ENCODE measurements around the gene HSPA12A.
"Not testable (repeated sequence)": the region's sequence is repeated elsewhere in the genome, so short reads cannot be mapped to it uniquely, and the experiment has no call there.

Gene HSPA12A

DNA sequence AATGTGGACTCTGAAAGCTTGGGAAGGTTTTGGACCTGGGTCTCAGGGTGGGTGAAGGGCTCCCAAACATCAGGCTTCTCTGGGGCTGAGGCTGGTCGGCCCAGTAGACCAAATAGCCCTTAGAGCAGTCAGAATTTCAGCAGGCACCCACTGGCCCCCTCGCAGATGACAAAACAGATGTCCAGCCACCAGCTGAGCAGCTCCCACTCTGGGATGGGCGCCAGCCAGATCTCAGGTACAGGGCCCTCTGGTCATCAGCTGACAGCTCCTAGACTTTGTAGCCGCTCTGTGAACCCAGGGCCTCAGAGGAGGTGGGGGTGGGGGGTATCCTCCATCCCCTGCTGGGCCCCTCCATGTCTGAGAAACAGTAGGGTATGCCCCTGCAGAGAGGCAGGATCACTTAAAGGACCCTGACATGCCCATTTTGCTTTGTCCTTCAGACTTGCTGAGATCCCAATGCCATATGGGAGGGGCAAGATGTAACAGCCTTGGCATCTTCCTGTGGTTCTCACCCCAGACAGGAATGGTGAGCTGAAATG is 26.5 kb downstream of the HSPA12A start:
- no peak for DNase-seq (ENCODE audit: low spot score)

DNA sequence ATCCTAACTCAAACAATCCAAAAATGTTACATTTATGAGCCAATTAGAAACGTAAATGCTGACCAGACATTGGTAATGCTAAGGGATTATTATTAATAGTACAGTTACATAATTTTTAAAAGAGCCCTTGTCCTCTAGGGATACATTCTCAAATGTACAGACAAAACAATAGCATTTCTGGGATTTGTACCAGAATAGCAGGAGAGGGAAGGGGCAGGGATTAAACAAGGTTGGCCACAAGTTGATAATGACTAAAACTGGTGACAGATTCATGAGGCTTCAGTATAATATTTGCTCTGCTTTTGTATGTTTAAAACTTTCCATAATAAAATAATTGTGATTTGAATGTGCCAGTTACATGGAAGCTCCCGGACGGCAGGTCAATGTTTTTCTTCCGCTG is 27.0 kb downstream of the HSPA12A start:
- DNase-seq (ENCODE audit: low spot score): no peak

DNA sequence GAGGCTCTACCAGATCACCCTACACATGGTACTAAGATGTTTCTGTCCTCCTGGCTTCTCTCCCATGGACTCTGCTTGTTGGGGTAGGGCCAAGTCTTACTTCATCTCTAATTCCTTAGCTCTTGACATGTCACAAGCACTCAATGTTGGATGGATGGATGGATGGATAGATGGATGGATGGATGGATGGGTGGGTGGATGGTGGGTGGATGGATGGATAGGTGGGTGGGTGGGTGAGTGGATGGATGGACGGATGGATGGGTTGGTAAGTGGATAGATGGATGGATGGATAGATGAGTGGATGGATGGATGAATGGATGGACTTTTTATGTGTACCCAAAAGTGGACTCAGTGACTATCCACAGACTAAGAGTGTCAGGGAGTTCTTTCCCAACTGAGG is 28.5 kb downstream of the HSPA12A start:
- no peak for DNase-seq (ENCODE audit: low spot score)

DNA sequence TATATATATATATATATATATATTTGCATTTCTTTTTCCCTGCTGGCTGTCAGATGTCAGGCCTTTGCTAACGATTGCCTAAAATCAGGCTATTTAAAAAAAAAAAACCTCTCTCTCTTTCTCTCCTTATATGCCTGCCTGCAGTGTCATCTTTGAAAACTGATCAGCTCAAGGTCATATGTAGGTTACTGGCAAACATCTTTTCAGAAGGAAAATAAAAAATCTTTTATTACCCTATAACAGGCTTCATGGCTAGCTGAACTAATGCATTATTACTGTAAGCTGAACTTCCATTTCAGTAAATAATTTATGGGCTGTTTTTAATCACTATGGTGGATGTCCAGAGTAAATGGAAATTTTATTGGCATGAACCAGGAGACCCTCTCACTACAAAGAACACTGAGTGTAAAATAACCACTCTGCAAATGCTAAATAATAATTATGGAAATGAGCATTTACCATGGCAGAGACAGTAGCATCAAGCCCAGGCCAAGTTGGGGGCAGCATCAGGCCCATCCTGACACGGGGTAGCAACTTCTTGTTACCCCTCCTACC is 29.3 kb downstream of the HSPA12A start:
- no peak for DNase-seq (ENCODE audit: low spot score)

DNA sequence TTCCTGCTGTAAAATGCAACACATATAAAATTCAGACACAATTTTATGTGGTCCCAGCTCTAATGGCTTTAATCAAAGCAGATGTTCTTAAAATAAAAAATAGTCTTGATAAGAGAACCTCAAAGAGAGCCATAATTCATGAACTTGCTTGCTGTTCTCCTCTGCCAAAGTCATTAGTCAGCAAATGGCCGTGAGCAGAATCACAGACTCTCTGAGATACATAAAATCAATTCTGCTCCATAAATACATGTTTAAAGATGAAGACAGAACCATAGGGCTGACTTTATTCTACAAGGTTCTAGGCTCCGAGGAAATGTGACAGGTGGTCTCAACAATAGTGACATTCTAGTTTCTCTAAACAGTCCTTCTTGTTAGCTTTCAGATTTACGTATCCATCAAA is 29.8 kb downstream of the HSPA12A start:
- DNase-seq (ENCODE audit: low spot score): no peak

DNA sequence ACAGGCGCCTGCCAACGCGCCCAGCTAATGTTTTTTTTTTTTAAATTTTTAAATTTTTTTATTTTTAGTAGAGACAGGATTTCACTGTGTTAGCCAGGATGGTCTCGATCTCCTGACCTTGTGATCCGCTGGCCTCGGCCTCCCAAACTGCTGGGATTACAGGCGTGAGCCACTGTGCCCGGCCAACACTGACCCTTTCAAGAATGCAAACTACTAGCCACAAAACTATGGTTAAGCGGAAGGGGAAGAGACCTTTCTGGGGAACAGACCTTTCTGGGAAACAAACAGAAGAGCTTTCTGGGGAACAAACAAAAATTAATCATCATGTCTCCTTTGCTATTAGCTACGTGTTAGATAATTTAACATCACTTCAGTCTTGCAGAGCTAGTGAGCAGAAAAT is 30.6 kb downstream of the HSPA12A start:
- DNase-seq (ENCODE audit: low spot score): not testable (repeated sequence)

DNA sequence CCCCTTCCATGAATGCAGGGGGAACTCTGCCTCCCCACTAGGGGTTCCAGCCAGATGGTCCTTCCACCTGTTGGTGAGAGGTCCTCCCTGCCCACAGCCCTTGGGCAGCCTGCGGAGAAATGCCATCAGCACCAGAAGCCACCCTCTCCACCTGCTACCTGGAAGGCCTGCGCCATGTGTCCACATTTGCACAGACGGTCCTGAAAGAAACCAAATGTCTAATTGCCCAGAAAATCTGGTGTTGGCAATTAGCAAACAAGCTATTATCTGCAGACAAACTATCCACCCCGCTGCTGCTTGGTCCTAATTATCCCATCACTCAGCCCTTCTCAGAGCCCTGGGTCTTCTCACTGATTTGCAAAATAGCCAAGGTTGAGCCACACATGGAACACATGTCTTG is 32.3 kb downstream of the HSPA12A start:
- no peak for DNase-seq (ENCODE audit: low spot score)

DNA sequence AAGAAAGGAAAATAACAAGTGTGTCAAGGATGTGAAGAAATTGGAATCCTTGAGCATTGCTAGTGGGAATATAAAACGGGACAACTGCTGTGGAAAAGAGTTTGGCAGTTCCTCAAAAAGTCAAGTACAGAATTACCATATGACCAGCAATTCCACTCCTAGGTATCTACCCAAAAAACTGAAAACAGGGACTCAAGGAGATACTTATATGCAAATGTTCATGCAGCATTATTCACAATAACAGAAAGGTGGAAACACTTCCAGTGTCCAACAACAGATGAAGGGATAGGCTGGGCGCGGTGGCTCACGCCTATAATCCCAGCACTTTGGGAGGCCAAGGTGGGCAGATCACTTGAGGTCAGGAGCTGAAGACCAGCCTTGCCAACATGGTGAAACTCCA is 33.5 kb downstream of the HSPA12A start:
- DNase-seq (ENCODE audit: low spot score): no peak

DNA sequence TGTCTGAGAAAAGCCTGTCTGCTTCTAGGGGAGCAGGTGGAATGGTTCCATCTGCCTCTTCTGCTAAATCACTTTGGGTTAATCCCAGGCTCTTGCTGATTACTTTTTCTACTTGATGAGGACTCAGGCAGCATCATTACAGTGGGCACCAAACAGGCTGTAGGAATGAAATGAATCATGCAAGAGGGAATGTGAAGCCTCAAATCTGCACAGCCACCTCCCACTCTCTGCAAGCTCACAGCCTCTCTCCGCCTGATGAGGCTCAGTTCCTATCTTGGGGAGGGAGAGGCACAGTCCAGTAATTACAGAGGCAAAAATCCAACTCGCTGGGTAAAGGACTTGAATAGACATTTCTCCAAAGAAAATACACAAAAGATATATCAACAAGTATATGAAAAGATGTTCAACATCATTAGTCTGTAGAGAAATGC is 34.0 kb downstream of the HSPA12A start:
- DNase-seq (ENCODE audit: low spot score): no peak

DNA sequence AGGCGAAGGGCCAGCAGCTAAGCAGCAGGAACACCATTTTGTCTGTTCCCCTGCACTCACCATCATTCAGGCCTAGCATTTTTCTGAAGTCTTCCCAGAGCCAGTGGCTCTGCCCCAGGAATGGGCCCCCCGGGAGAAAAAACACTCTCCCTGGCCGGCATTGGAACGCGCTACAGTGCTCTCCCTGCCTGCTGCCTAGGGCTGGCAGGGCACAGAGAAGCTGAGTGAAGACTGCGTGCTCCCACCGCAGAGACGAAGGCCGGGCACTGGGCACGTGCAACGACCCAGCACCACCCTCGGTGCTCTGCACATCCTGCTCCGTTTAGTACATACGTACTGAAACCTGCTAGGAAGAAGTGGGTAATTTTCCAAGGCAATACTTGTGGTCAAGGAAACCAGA is 34.4 kb downstream of the HSPA12A start:
- no peak for DNase-seq (ENCODE audit: low spot score)

DNA sequence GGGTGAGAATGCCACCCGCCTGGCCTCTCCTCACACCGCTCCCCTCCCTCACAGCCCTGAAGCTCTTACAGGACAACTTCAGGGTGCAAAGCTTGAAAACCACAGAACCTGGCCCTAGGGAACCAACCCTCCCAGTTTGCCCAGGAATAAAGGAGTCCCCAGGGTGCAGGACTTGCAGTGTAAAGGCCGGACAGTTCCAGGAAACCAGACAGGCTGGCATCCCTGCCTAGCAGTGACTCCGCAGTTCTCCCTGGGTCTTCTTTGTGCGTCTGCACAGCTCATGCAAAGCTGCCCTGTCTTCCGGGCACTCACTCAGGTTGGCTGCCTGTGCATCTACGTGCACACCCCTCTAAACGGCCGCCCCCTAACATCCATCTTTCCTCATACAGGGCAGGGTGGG is 36.1 kb downstream of the HSPA12A start:
- no peak for DNase-seq (ENCODE audit: low spot score)

DNA sequence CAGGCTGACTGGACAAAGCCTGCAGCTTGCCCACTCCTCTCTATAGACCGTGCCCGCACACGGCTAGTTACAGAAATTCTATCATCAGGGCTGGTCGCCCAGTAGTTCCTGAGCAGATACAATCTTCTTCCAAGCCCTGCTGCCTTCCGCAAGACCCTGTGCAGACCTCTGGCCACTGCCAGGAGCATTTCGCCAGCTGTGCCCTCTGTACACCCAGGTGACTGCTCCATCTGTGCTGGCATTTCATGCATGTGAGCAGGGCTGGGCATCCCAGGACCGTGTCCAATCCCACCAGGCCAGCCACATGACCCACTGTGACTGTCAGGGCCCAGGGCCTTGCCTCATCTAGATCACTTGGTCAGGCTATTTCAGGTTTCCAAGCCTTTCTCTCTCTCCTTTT is 36.9 kb downstream of the HSPA12A start:
- no peak for DNase-seq (ENCODE audit: low spot score)

DNA sequence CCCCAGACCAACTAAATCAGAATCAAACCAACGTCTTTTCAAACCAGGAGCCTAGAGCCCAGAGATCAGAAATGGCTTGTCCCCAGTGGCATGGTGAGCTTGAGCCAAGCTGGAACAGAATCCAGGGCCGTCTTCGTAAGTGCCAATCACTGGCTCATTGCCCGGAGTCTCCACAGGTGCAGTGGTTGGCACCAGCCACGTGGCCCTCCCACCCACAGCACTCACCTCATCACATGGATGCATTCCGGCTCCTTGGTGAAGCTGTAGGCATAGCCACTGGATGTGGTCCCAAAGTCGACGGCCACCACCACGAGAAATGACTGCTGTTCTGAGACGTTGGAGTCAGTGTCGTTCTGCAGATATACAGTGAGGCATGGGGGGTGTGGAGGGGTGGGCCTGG is 37.4 kb downstream of the HSPA12A start:
- no peak for DNase-seq (ENCODE audit: low spot score)

DNA sequence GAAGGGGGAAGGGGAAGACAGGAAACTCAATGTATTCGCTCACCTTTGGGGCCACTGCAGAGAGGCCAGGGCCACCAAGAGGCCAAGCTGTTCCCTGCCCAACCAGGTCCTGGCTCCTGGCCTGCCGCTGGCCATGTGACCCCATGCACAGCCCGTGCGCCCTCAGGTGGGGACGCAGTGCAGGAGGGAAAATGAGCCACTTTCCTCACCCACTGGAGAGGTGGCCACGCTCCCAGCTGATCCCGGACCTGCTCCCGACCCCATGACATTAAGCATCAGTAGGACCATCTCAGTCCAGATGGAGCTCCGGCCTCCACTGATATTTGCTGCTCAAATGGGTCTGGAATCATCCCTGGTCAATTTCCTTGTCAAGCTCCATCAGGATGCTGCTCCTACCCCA is 40.2 kb downstream of the HSPA12A start:
- DNase-seq (ENCODE audit: low spot score): peak; percentile 19

DNA sequence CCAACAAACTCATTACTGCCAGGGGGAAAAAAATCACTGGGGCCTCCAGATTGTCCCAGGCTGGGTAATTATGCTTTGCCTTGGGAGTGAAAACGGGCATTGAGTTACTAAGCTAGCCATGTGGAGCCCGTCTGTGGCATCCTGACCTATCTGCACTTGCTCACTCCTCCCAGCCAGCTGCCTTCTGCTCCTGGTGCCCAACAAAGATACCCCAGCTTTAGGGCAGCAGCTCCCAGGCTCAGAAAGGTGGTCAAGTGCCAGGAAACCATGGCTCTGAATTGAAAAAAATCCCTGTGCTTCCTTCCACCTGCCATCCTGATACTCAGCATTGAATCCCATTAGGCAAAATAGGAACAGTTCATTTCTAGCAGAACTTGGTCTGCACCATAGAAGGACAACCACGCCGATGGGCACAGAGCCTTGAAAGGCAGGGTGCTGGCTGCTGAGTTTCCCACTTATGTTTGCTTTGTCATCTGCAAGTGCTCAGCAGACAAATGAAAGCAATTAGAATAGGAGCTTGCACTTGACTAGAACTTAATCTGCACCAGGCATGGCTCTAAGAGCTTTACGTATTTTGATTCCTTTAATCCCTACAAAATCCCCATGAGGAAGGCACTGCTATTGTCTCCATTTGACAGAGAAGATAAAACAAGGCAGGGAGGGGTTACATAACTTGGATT is 42.8 kb downstream of the HSPA12A start:
- DNase-seq (ENCODE audit: low spot score): no peak

DNA sequence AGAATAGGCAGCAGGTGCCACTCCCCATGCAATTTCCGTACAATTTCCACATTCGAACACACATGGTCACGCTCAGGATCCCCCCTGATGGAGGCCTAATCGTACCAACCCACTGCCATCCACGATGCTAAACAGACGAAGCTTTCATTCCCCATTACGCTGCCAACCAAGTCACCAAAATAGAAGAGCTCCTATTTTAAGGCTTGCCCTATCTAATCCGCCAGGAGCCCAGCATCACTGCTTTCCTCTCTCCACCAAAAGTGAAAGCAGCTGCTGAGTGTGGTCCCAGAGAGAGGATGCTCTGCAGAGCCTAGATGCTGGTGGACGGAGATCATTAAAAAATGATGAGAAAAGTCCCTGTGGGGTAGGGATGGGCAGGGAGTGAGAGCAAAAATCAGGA is 43.3 kb downstream of the HSPA12A start:
- DNase-seq (ENCODE audit: low spot score): no peak

DNA sequence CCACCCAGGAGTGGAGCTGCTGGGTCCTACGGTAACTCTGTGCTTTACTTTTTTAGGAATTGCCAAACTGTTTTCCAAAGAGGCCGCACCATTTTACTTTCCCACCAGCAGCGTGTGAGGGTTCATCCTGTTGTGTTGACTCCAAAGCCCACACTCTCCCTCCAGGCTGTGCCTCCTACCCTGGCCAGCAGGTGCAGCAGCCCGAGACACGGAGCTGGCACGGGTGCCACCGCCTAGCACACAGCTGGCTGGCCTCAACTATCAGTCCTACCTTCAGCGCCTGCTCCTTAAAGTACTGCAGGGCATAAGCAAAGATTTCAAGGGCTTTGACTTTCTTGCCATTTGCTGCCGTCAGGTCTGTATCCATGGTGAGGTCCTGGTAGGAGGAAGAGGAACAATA is 44.0 kb downstream of the HSPA12A start:
- no peak for DNase-seq (ENCODE audit: low spot score)

DNA sequence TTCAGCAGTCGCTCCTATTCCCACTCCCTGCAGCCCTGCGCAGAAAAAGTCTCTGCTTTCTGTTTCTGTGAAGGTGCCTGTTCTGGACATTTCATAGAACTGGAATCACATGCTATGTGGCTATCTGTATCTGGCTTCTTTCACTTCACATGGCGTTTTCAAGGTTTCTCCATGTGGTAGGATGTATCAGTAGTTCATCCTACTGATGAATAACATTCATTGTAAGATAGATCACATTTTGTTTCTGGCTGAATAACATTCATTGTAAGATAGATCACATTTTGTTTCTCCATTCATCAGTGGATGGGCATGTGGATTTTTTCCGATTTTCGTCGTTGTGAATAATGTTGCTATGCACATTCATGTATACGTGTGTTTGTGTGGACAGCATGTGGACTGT is 44.5 kb downstream of the HSPA12A start:
- DNase-seq (ENCODE audit: low spot score): no peak

DNA sequence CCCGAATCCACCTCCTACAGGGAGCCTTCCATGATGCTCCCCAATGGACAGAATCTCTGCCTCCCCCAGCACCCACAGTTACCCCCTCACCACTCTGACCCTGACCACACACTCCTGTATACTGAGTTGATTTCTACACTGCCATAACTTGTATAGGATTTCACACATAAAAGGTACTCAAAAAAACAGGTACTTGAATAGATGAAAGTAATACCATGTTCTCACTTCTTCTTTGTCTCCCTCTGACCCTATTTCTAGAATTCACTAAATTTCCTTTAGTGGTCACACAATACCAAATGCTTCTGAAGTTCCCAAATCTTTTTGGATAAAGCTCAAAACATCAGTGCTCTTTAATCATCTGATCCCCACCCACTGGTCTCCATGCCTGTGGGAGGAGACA is 45.4 kb downstream of the HSPA12A start:
- DNase-seq (ENCODE audit: low spot score): no peak

DNA sequence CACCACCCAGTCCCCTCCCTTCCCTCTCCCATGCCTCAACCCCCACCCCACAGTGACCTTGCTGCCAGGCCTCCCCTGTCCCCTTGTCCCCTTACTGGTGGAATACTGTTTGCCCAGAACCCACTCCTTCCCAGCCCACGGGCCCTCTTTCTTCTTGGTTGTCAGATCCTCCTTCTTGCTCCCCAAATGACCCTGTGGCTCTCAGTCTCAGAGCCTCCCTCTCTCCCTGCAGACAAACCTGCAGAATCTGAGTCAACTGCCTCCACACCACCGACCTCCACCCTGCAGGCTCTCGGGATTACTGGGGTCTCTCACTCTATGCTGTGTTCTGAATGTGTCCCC is 47.5 kb downstream of the HSPA12A start:
- no peak for DNase-seq (ENCODE audit: low spot score)

DNA sequence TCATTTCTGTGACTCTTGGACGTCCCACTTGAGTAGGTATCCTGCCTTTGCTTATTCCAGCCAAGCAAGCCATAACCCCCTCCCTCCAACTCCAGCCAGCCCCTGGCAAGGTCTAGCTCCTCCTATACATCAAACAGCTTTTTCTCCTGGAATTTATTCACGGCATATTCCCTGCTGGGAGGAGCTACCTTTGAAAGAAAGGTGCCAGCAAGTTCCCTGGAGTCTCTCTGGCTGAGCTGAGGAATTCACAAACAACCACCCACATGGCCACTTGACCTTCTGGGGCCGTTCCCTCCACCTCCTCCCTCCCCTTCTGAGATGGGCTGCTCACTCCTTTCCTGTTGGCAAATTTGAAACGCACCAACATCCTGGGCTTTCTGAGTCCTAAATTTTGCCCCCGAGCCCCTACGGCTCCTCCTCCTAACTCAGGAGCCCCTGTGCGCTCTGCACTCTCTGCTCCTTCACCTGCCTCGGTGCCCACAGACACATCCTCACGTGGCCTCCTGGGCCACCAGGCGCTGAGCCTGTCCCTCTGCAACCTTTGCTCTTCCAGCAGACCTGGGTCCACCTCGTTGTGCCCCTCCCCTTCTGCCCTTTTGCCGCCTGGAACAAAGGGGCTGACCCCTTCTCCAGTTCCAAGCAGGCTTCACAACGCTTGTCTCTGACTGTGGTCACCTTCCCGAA is 48.0 kb downstream of the HSPA12A start:
- DNase-seq (ENCODE audit: low spot score): no peak

DNA sequence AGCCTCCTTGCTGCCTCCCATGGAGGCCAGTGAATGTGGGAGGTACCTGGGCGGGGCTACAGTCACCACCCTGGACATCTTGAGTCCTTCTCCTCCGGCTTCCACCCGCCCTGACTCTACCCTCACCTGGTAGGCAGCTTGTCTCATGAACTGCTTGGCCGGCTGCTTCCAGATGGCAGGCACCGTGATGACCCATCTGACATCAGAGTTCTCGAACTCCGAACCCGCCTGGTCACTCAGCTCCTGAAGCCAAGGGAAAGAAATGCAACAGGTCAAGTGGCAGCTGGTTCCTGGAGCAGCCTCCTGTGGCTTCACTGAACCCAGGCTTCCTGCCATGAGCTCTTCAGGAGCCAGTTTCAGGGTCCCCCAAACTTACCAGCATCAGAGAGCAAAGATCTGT is 50.1 kb downstream of the HSPA12A start:
- no peak for DNase-seq (ENCODE audit: low spot score)

DNA sequence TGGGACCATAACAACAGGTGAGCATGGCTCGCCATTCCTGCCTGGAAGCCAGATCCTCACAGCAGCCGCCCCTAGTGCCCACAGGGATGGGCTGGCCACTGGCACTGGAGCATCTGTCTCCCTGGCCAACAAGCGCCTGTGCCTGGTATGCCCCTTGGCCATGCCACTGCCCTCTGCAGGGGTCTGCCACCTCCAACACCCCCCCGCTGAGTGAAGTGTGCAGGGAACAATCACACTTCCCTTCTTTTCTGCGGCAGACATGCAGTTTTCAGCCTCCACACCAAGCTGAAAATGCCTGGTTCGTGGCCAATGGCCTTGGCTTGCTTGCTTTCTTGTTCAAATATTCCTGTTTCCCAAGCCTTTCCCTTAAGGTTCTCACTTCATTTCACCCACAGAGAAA is 50.7 kb downstream of the HSPA12A start:
- DNase-seq (ENCODE audit: low spot score): no peak
